Measurements from ENCODE around the gene LDB2. TPM values are rescaled to one million over a fixed set of nuclear protein-coding genes. Genes with fewer than 3 reads are reported as not detected.

LDB2 gene
- total RNA-seq, 1 experiment from 2014 or later, result not detected

GRCh38 chr4:16900325-16900724 is 1.9 kb upstream of the LDB2 start:
- CTCF ChIA-PET, result no interaction called here
- intact Hi-C loops (cut with micrococcal nuclease; ENCODE audit: unreplicated experiment), result no loop called here
- Histone ChIP-seq H3K4me2 (no peak overlapping the region), H3K4me1 (replicated peaks; ENCODE audit: insufficient read depth) (no peaks in the 10 kb centered on the region), H3K36me3 (ENCODE audit: low read depth) (no peaks in the 10 kb centered on the region), H2AFZ (no peak overlapping the region), H3F3A (ENCODE audit: insufficient read depth, low read depth) (no peaks in the 10 kb centered on the region), H3K27me3 (ENCODE audit: insufficient read depth, low read depth) (peaks cover 6% of the 10 kb centered on the region; the same call in 1 of the 2 replicates), H3K79me2 (ENCODE audit: low read depth) (no peaks in the 10 kb centered on the region), H4K20me1 (ENCODE audit: insufficient read depth) (no peaks in the 10 kb centered on the region), H3K4me3 (no peak overlapping the region), H3K9me2 (ENCODE audit: insufficient read depth) (no peaks in the 10 kb centered on the region), H3K27ac (no peak overlapping the region), H3K9me3 (ENCODE audit: insufficient read depth, low read depth) (no peaks in the 10 kb centered on the region)
- TF ChIP-seq EZH2 (IDR thresholded peaks at IDR 0.05; ENCODE audit: low read depth), result no peak
- no peak for TF ChIP-seq CTCF (conservative IDR thresholded peaks at IDR 0.05)
- BruUV-seq (replicated peaks), result no TSS peak
- no peak for DNase-seq
- POLR2A ChIA-PET (ENCODE audit: unreplicated experiment), result no interaction called here

GRCh38 chr4:16896881-16897750 is 1.3 kb downstream of the LDB2 start:
- BruUV-seq (replicated peaks), result no TSS peak
- intact Hi-C loops (cut with micrococcal nuclease; ENCODE audit: unreplicated experiment), result no loop called here
- Histone ChIP-seq H4K20me1 (ENCODE audit: insufficient read depth) (no peaks in the 10 kb centered on the region), H2AFZ (no peak overlapping the region), H3K9me3 (ENCODE audit: insufficient read depth, low read depth) (no peaks in the 10 kb centered on the region), H3K4me3 (no peak overlapping the region), H3K4me2 (no peak overlapping the region), H3K27me3 (ENCODE audit: insufficient read depth, low read depth) (peaks cover 6% of the 10 kb centered on the region; the same call in 1 of the 2 replicates), H3F3A (ENCODE audit: insufficient read depth, low read depth) (no peaks in the 10 kb centered on the region), H3K27ac (no peak overlapping the region), H3K79me2 (ENCODE audit: low read depth) (no peaks in the 10 kb centered on the region), H3K9me2 (ENCODE audit: insufficient read depth) (no peaks in the 10 kb centered on the region), H3K4me1 (replicated peaks; ENCODE audit: insufficient read depth) (no peaks in the 10 kb centered on the region), H3K36me3 (ENCODE audit: low read depth) (no peaks in the 10 kb centered on the region)
- CTCF ChIA-PET, result no interaction called here
- DNase-seq, result no peak
- POLR2A ChIA-PET (ENCODE audit: unreplicated experiment), result no interaction called here
- TF ChIP-seq CTCF (conservative IDR thresholded peaks at IDR 0.05), result no peak
- no peak for TF ChIP-seq EZH2 (IDR thresholded peaks at IDR 0.05; ENCODE audit: low read depth)

GRCh38 chr4:16894406-16894805 is 4.0 kb downstream of the LDB2 start:
- intact Hi-C loops (cut with micrococcal nuclease; ENCODE audit: unreplicated experiment), result no loop called here
- no TSS peak for BruUV-seq (replicated peaks)

More at GRCh38 chr4:16894406-16894805, 4.0 kb downstream of the LDB2 start:
- no peak for TF ChIP-seq EZH2 (IDR thresholded peaks at IDR 0.05; ENCODE audit: low read depth)
- TF ChIP-seq CTCF (conservative IDR thresholded peaks at IDR 0.05), result no peak
- Histone ChIP-seq H3K9me2 (ENCODE audit: insufficient read depth) (no peaks in the 10 kb centered on the region), H3K36me3 (ENCODE audit: low read depth) (no peaks in the 10 kb centered on the region), H3K9me3 (ENCODE audit: insufficient read depth, low read depth) (no peaks in the 10 kb centered on the region), H3K27ac (no peak overlapping the region), H3F3A (ENCODE audit: insufficient read depth, low read depth) (no peaks in the 10 kb centered on the region), H3K79me2 (ENCODE audit: low read depth) (no peaks in the 10 kb centered on the region), H3K4me3 (no peak overlapping the region), H2AFZ (no peak overlapping the region), H3K4me1 (replicated peaks; ENCODE audit: insufficient read depth) (no peaks in the 10 kb centered on the region), H3K27me3 (ENCODE audit: insufficient read depth, low read depth) (no peaks in the 10 kb centered on the region; the same call in 1 of the 2 replicates), H3K4me2 (no peak overlapping the region), H4K20me1 (ENCODE audit: insufficient read depth) (no peaks in the 10 kb centered on the region)
- POLR2A ChIA-PET (ENCODE audit: unreplicated experiment), result no interaction called here
- DNase-seq, result no peak
- CTCF ChIA-PET, result no interaction called here
